HG03280 (cell line): Measurements from ENCODE around the gene FGF4.

Source experiments
- ATAC-seq: cut with Tn5 transposase; IDR thresholded peaks from one replicate; pipeline ENCODE4 v1.9.1; 2021; ENCODE audit warnings: mild to moderate bottlenecking, moderate library complexity; ENCODE audit not compliant: unreplicated experiment

Gene FGF4

DNA sequence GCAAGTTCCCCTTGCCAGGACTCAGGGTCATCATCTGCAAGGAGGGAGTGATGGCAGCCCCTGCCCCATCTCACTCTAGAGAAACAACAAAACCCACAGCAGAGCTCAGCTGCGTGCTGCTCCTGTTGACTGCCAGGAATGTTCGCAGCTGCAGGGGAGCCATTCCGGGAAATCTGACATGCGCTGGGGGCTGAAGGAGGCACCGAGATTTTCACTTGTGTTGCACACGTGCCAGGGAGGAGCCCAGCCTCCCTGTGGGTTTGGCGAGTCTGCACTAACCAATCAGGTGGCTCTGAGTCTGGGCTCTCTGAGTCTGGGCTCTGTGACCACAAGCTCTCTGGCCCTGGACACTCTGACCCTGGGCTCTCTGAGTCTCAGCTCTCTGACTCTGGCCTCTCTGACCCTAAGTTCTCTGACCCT lies 33.5 kb upstream of the FGF4 start:
- no peak for ATAC-seq

DNA sequence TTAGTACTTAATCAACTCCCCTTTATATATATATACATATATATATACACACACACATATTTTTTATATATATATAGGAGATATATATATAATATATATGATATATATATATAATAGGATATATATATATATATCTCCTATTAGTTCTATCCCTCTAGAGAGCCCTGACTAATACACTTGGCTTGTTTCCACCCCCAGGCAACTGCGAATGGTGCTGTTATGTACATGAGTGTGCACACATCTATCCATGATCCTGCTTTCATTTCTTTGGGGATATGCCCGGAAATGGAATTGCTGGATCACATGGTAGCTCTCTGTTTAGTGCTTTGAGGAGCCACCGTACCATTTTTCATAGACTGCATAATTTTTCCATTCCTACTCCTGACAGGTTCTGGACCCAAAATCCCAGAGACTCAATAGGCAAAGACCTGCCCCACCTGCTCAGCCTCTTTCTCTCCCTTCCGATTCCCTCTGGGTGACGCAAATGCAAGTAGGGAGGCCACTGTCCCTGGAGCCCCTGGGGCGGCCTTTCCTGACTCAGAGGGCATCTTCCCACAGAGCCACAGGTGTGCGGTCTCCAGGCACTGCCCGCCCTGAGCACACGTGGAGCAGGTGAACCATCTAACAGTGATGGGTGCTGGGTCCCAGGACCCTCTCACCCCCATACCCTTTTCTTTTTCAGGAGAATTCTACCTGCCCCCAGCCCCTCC lies 32.1 kb upstream of the FGF4 start:
- ATAC-seq, result no peak

DNA sequence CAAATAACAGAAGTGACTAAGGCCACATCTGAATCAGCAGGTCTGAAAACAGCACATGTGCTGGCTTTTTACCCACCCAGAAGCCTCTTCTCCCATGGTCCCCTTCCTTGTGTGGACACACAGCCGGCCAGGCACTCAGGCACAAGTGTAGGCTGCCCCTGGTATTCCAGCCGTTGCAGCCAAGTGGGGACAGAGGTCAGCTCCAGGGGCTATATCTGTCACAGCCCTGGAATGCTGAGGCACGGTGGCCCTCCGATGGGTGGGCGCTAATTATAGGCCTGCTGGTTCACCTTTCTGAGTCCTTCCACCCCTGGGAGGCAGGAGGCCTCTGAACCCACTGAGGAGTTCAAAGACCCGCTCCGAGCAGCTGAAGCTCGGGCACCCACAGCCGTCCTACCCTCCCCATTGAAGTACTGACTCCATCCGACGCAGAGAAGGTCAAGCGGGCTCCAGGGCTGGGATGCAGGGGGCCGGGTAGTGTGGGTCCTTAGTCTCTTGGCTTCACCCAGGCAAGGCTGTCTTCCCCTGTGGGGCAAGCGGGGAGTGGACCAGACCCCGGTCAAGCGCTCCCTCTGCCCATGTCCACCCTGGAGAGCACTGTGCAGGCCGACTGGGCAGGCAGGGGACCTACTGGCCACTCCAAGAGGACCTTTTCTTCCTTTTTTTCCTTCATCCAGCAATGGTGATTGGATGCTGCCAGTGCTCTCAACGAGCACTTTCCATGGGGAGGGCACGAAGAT lies 29.8 kb upstream of the FGF4 start:
- ATAC-seq, result no peak

DNA sequence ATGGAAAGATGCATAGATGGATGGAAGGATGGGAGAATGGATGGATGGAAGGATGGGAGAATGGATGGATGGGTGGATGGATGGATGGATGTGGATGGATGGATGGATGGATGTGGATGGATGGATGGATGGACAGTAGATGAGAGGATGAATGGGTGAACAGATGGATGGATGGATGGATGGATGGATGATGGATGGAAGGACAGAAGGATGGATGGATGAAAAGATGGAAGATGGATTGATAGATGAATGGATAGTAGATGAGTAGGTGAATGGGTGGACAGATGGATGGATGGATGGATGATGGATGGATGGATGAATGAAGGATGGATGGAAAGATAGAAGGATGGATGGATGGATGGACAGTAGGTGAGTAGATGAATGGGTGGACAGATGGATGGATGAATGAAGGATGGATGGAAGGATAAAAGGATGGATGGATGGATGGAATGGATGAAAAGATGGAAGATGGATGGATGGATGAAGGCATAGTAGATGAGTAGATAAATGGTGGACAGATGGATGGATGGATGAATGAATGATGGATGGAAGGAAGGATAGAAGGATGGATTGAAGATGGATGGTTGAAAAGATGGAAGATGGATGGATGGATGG lies 28.6 kb upstream of the FGF4 start:
- ATAC-seq, result no peak

DNA sequence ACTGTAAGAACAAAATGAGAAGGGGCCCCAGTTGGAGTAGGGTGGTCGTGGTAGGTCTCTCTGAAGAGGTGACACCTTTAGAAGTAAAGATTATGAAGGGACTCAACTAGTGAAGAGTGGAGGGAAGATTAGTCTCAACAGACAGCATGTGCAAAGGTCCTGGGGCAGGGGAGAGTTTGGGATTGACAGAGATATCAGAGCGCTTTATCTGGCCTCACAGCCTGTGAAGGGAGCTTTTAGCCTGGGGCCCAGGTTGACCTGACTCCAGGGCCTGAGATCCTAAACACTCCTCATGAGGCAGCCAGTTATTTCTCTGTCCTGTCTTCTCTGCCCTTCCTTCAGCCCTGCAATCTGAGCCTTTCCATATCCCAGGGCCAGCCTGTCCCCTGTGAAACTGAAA lies 27.9 kb upstream of the FGF4 start:
- no peak for ATAC-seq

DNA sequence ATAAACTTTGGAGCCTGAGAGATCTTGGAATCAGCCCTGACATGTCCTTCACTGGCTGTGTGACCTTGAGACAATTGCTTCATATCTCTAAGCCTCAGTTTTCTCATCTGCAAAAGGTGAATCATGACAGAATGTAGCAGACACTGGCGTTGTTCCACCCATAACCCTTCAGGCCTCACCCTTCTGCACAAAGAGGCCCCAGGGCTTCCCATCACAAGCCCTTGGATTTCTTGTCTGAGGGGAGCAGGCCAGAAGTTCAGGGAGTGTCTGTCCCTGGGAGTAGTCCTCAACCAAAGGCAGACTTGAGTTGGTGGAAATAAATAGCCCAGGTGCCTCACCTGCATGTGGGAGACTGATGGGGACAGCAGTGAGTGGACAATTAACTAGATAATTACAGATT lies 27.4 kb upstream of the FGF4 start:
- no peak for ATAC-seq

DNA sequence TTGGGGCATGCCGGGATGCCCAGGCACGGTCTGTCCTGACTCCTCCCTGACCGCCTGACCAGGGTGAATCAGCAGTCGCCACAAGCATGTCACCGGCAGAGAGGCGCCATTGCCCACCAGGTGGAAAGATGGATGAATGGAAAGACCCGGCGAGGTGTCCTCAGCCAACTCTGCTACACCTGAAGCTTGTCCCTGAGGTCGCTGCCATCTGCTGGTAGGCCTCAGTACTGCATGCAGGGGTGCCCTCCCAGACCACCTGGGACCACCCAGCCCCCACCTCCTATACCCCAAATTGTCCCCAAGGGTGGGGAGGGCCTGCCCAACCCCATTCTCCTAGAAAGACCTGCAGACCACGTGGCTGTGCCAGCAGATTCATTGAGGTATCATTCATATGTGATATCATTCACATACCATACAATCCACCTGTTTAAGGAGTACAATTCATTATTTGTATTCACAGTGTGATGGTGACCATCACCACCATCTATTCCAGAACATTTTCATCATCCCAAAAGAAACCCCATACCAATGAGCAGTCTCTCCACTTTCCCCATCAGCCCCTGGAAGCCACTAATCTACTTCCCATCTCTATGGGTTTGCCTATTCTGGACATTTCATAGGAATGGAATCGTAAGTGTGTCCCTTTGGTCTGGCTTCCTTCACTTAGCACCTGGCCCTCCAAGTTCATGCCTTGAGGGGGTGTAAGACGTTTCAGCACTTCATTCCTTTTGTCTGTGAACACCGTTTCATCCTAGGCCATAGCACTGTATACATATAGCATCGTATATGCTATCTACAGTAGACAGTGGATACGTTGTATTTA lies 26.6 kb upstream of the FGF4 start:
- no peak for ATAC-seq

DNA sequence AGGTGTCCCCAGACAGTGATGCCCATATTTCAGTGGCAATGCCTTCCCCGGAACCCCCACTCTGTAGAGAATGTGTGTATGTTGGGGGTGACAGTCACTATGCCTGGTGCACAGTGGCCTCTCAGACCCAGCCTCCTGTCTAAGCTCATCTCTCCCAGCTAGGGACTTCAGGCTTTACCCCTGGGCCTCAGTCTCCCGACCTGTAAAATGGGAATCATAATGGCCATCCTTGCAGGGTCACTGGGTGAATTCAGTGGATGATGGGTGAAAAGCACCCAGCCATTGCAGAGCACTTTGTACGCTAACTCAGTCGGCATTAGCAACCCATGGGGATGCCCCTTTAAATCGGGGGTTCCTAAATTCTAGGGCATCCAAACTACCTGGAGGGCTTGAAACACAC lies 25.1 kb upstream of the FGF4 start:
- ATAC-seq, result no peak

DNA sequence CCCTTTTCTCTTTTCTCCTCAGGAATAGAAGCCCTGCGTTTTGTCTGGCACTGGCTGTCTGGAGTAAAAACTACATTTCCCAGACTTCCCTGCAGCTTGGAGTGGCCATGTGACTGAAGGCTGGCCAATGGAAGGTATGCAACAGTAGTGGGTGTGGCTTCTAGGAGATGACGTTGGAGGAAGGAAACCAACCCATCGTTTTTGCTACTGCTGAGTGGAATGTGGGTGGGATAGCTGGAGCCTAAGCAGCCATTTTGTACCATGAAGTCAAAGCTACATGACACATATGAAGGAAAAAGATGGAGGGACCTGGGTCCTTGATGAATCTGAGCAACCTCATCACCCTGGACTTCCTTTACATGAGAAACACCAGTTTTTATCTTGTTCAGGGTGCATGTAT lies 24.4 kb upstream of the FGF4 start:
- no peak for ATAC-seq

DNA sequence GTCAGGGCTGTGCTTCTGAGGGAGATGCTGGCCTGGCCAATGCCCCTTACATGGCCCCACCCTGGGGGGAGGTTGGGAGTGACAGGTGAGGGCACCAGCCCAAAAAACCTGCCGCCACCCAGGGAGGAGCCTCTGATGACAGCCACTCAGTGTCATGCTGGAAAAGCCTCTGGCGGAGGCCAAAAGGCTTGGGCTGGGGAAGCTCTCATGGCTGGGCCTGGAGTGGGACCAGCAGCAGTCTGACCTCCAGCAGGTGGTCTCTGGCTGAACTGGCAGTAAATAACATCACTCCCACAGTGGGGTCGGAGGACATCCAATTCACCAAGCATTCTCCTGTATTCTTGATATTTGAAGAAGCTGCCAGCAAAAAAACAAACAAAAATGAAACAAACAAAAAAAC lies 24.0 kb upstream of the FGF4 start:
- ATAC-seq, result no peak

DNA sequence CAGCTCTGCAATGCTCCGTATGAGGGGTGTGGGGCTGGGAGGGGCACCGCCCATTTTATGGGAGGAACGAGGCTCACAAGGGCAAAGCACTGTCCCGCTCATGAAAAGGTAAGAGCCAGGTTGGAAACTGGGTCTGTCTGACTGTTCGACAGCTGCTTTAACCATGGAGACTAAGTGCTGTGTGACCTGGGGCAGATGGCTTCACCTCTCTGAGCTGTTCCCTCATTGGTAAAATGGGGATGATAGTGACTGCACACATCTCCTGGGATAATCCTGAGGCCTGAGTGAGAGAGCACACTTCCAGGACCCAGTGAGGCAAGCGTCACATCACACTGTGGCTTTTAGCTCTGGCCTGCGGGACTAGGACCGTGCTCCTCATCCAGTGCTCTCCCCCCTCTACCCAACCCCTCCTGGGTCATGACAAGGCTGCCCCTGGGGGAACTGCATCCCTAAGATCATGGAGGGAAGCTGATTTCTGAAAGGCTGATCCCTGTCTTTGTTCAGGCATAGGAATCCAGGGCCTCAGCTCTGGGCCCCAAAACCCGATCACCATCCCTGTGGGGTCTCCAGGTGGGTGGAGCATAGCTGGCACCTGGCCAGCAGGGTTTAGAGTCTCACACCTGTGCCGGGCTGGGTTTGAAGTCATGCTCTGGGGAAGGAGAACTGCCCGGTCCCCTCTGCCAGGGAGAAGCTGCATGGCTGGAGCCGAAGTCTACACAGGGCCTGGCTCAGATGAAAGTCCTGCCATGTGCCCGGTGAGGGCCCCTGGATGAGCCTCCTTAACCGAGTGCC lies 22.8 kb upstream of the FGF4 start:
- no peak for ATAC-seq

DNA sequence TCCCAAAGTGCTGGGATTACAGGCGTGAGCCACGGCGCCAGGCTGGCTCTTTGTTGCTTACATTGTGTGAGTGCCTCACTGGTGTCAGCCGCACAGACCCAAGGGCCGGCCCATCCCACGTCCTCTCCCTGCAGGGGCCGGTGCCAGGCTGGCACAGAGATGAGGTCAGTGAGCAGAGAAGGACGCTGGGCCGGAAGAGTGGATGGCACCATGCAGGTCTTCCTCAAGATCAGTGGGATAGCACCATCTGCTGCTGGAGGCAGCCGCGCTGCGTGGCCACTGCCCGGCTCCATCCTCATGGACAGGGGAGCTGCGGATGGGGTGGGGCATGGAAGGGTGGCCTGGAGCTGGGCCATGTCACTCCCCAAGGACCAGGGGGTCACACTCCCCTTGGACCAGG lies 22.0 kb upstream of the FGF4 start:
- no peak for ATAC-seq

DNA sequence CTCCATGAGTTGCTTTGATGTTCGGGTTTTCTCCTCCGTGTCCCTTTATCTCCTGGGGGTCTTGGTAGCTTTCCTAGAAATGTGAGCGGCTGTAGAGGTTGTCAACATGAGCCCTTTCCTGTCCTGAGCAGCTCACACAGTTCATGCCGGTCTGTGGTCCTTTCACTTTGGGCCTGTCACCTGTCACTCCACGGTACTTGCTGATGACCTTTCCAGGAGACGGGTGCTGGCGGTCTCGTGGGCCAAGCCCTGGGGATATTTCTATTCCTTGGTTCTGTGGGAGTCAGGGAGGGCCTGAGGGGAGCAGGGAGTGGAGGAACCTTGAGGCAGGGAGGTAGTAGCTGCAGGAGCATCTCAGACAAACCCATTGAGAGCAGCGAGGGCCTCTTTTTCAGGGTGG lies 20.9 kb upstream of the FGF4 start:
- ATAC-seq, result no peak

DNA sequence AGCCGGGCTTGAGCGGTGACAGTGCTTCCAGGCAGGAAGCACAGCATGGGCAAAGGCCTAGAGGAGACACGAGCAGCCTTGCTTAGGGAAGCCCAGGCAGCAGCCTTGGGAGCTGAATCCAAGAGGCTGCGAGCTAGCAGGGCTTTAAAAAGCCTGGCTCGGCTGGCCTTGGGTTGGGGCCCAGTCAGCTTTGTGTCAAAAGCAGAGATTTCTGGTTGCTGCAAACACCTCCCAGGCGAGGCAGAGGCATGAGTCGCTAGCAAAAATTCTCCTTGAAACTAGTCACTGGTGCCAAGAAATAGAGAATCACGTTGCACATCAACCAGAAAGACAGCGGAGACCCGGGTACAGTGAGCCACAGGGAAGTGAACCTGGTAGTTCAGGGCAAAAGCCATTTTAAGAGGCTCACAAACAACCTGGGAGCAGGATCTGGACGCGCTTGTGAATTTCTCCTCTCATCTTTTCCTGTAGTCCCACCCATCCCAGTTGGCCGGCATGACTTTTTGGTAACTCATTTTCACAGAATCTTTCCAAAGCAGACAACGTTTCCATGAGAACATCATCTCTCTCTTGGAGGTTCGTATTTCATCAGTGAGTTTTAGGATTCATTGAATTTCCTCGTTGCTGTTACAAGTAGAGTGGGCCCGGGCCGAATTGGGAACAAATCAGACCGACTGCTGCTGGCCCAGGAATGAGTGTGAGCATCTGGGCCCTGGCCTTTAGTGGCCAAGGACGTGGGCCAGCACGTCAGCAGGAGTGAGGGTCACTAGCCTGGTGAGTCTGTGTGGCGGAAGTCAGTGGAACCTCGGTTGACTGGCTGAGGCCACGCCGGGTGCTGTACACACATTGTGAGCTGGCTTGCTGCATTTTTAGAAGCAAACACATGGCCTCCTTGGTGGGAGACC lies 16.4 kb upstream of the FGF4 start:
- no peak for ATAC-seq

DNA sequence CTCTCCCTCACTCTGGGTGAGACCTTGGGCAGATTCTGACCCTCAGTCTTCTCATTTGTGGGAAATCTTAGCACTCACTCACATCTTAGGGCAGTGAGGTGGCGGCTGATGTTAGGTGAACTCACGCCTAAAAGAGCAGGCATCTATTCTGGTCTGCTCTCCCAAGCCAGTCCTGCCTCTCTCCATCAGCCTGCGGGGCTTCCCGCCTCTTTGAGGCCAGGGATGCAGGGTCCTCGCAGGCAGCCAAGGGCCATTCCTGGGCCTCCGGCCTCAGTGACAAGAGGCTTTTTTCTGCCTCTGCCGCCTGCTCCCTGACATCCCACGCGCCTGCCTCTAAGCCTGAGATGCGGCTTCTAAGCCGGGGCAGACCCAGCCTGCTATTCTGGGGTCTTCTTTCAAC lies 13.8 kb upstream of the FGF4 start:
- no peak for ATAC-seq

DNA sequence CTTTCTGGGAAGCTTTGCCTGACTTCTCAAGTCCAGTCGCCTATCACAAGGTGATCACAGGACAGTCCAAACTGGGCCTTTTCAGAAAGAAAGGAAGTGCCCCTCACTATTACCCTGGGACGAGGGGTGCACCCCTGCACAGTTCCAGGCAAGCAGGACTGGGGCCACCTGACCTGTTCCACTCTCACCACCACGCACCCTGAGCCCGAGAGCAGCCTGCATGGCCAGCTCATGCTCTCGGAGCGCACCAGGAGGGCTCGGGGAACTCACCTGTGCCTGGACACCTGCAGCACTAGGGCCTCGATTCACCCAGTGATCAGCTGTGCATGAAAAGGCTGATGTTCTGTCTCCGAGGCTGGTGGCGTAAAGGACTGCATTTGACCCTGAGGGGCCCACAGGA lies 12.8 kb upstream of the FGF4 start:
- ATAC-seq, result no peak

DNA sequence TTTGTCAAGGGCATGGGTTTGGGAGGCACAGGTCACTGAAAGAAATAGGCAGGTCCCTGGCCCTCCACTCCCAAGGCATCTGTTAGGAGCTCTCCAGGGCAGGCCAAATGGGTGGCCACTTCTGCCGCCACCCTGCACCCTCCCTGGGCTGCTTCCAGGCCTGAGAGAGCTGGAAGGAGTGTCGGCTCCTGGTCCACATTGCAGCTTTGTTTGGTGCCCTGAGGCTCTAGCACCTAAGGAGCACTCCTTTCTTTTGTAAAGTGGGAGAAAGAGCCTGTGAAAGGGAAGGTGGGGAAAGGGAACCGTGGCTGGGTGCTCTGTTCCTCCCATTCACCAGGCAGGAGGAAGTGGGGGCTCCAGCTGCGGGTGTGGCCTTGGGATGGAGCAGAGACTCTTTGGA lies 12.3 kb upstream of the FGF4 start:
- no peak for ATAC-seq

DNA sequence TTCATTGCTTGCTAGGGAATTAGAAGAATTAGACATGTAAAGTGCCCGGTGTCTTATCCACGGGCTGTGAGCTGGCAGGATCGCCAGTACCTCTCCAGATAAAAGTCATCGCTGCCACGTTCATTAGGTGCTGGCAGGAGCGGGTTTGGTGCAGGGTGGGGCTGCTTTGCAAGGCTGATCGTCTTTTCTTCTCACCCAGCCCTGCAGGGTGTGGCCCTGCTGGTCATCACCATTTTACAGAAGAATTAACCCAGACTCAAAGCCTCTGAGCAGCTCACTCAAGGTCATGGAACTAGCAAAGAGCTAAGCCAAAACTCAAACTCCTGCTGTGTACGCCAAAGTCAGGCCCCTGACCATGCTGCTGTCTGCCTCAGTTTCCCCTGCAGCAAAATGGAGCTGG lies 6.1 kb upstream of the FGF4 start:
- ATAC-seq, result no peak

DNA sequence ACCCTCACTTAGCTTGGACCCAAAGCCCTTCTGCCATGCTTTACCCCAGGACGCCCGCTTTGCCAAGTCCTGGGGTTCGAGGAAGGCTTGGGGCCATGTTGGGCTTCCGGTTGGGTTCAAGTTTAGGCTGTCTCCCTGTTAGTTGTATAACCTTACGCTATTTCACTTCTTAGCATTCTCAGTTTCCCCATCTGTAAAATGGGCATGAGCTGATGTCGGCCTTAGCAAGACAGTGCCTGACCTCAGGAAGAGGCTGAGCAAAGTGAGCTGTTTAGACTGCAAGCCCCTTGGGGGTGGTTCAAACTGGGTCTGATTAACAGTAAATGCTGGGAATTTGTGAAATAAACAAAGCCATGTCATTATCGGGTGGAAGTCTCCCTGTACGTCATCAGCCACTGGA lies 3.2 kb upstream of the FGF4 start:
- no peak for ATAC-seq
